ENCODE results near the gene GBGT1.

GBGT1 gene

DNA sequence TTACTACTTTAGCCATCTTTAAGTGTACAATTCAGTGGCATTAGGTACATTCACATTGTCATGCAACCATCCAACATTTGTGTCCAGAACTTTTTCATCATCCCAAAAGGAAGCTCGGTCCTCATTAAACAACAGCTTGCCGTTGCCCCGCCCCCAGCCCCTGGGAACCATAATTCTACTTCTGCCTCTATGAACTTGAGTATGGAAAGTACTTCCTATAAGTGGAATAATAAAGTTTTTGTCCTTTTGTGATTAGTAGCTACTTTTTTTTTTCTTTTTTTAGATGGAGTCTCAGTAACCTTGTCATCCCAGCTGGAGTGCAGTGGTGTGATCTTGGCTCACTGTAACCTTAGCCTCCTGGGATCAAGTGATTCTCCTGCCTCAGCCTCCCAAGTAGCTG lies 5.0 kb downstream of the GBGT1 start:
- in situ Hi-C loops (cut with HindIII; ENCODE audit: low sequenced_read_pairs): no loop called here
- no peak for DNase-seq (ENCODE audit: low read depth, low spot score)
- no peak for TF ChIP-seq CTCF (IDR thresholded peaks at IDR 0.05; ENCODE audit: low read depth, low read length)
- no peak overlapping the region for H3K4me3 ChIP-seq (ENCODE audit: low read depth, low read length)

- TF ChIP-seq CTCF (IDR thresholded peaks at IDR 0.05; ENCODE audit: low read depth, low read length): no peak
- in situ Hi-C loops (cut with HindIII; ENCODE audit: low sequenced_read_pairs): no loop called here
- H3K4me3 ChIP-seq (ENCODE audit: low read depth, low read length): no peak overlapping the region
- DNase-seq (ENCODE audit: low read depth, low spot score): no peak
Measured at GRCh38 chr9:133155156-133155555, 8.6 kb downstream of the GBGT1 start.

- no peak for DNase-seq (ENCODE audit: low read depth, low spot score)
- in situ Hi-C loops (cut with HindIII; ENCODE audit: low sequenced_read_pairs): no loop called here
- no peak for TF ChIP-seq CTCF (IDR thresholded peaks at IDR 0.05; ENCODE audit: low read depth, low read length)
- no peak overlapping the region for H3K4me3 ChIP-seq (ENCODE audit: low read depth, low read length)
Measured at GRCh38 chr9:133154097-133154989, 9.4 kb downstream of the GBGT1 start.

DNA sequence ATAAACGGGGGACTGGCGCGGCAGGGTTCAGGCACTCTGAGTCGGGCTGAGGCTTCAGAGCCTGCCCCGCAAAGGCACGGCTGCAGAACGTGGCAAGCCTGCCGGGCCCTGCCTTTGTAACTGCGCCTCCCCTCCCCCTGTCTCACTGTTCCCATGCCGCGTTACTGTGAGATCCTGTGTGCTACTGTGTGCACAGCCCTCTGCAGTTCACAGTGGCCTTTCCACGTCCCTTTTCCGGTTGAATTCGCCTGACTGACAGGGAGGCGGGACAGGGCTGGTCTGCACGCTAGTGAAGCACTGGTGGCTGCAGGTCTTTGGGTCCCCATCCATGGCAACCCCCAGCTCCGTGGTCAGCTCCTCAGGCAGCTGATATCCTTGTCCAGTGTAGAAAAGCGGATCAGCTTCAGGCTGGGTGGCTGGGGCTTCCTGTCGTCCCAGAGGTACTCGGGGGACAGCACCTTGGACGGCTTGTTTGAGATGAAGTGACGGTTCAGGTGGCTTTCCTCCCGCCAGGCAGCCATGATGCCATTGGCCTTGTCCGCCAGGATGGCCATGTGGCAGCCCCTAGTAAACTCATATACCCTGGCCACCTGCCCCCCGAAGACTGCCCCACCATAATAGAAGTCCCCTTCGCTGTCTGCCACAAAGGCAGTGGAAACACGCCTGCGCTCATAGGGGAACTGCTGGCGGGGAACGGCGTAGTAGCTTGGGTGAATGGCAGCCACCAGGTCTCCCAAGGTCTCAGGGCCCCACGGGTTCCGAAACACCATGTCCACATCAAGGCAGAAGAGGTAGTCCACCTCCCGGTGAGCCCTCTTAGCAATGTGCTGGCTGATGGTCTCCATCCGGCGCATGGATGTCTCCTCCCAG lies 10.3 kb downstream of the GBGT1 start:
- TF ChIP-seq CTCF (IDR thresholded peaks at IDR 0.05; ENCODE audit: low read depth, low read length): no peak
- DNase-seq (ENCODE audit: low read depth, low spot score): no peak
- in situ Hi-C loops (cut with HindIII; ENCODE audit: low sequenced_read_pairs): no loop called here
- H3K4me3 ChIP-seq (ENCODE audit: low read depth, low read length): no peak overlapping the region

GRCh38 chr9:133151601-133152525 lies 11.9 kb downstream of the GBGT1 start:
- TF ChIP-seq CTCF (IDR thresholded peaks at IDR 0.05; ENCODE audit: low read depth, low read length): no peak
- in situ Hi-C loops (cut with HindIII; ENCODE audit: low sequenced_read_pairs): no loop called here
- no peak overlapping the region for H3K4me3 ChIP-seq (ENCODE audit: low read depth, low read length)
- DNase-seq (ENCODE audit: low read depth, low spot score): no peak

DNA sequence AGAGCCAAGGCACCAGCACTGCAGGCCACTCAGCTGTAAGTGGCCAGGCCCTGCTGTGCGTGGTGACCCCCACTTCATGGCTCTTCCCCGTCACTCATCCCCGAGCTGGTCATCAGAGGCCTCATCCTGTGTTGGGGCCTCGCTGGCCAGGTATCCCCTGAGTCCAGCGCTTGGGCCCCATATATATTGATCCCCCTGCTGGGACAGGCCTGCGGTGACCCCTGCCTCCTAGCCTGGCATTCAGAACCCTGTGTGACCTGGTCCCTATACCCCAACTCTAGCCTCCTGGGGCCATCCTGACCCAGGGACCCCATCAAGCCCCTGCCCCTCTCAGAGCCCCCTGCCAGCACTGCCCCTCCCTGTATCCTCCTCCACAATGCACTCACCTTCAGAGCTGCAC lies 12.7 kb downstream of the GBGT1 start:
- in situ Hi-C loops (cut with HindIII; ENCODE audit: low sequenced_read_pairs): no loop called here
- H3K4me3 ChIP-seq (ENCODE audit: low read depth, low read length): no peak overlapping the region
- no peak for DNase-seq (ENCODE audit: low read depth, low spot score)
- TF ChIP-seq CTCF (IDR thresholded peaks at IDR 0.05; ENCODE audit: low read depth, low read length): no peak

Measured in astrocyte of the spinal cord (primary cell).